ENCODE results near the gene TSPAN32.
"Not testable (repeated sequence)": the region's sequence is repeated elsewhere in the genome, so short reads cannot be mapped to it uniquely, and the experiment has no call there.

Gene TSPAN32

GRCh38 chr11:2317354-2318050, 15.7 kb downstream of the TSPAN32 start:
- no peak for DNase-seq

GRCh38 chr11:2318123-2318522, 16.3 kb downstream of the TSPAN32 start:
- DNase-seq: no peak

GRCh38 chr11:2318707-2319106, 16.9 kb downstream of the TSPAN32 start:
- DNase-seq: no peak

- DNase-seq: no peak
Measured at GRCh38 chr11:2319791-2320472, 18.1 kb downstream of the TSPAN32 start.

GRCh38 chr11:2320568-2321310, 18.9 kb downstream of the TSPAN32 start:
- no peak for DNase-seq

- no peak for DNase-seq
Measured at GRCh38 chr11:2321311-2321683, 19.5 kb downstream of the TSPAN32 start.

- DNase-seq: no peak
Measured at GRCh38 chr11:2325123-2325522, 23.3 kb downstream of the TSPAN32 start.

GRCh38 chr11:2325719-2326118, 23.9 kb downstream of the TSPAN32 start:
- no peak for DNase-seq

- DNase-seq: no peak
Measured at GRCh38 chr11:2327032-2327431, 25.2 kb downstream of the TSPAN32 start.

GRCh38 chr11:2328021-2328420, 26.2 kb downstream of the TSPAN32 start:
- no peak for DNase-seq

- DNase-seq: no peak
Measured at GRCh38 chr11:2328656-2329354, 27.0 kb downstream of the TSPAN32 start.

- DNase-seq: no peak
Measured at GRCh38 chr11:2329551-2329950, 27.7 kb downstream of the TSPAN32 start.

- DNase-seq: no peak
Measured at GRCh38 chr11:2330696-2331095, 28.9 kb downstream of the TSPAN32 start.

GRCh38 chr11:2331404-2331803, 29.6 kb downstream of the TSPAN32 start:
- DNase-seq: no peak

GRCh38 chr11:2332569-2332968, 30.8 kb downstream of the TSPAN32 start:
- not testable (repeated sequence) for DNase-seq

GRCh38 chr11:2333486-2334205, 31.8 kb downstream of the TSPAN32 start:
- not testable (repeated sequence) for DNase-seq

- DNase-seq: not testable (repeated sequence)
Measured at GRCh38 chr11:2335286-2335685, 33.5 kb downstream of the TSPAN32 start.

- not testable (repeated sequence) for DNase-seq
Measured at GRCh38 chr11:2338760-2339159, 36.9 kb downstream of the TSPAN32 start.

- DNase-seq: no peak
Measured at GRCh38 chr11:2342557-2342956, 40.7 kb downstream of the TSPAN32 start.

GRCh38 chr11:2342981-2343380, 41.2 kb downstream of the TSPAN32 start:
- no peak for DNase-seq

- no peak for DNase-seq
Measured at GRCh38 chr11:2343502-2343901, 41.7 kb downstream of the TSPAN32 start.

GRCh38 chr11:2345050-2345449, 43.2 kb downstream of the TSPAN32 start:
- no peak for DNase-seq

GRCh38 chr11:2346014-2346413, 44.2 kb downstream of the TSPAN32 start:
- no peak for DNase-seq

Measured in NCI-H1436 (cell line).